Measurements from ENCODE around the gene CCDC40. TPM values are rescaled to one million over a fixed set of nuclear protein-coding genes. Genes with fewer than 3 reads are reported as not detected.

The CCDC40 gene
- total and polyA plus RNA-seq, 2 of the 13 experiments (the other 11 are each of a cell fraction or from before 2014, with no cell fraction given): 4.1 to 5.5 TPM

DNA sequence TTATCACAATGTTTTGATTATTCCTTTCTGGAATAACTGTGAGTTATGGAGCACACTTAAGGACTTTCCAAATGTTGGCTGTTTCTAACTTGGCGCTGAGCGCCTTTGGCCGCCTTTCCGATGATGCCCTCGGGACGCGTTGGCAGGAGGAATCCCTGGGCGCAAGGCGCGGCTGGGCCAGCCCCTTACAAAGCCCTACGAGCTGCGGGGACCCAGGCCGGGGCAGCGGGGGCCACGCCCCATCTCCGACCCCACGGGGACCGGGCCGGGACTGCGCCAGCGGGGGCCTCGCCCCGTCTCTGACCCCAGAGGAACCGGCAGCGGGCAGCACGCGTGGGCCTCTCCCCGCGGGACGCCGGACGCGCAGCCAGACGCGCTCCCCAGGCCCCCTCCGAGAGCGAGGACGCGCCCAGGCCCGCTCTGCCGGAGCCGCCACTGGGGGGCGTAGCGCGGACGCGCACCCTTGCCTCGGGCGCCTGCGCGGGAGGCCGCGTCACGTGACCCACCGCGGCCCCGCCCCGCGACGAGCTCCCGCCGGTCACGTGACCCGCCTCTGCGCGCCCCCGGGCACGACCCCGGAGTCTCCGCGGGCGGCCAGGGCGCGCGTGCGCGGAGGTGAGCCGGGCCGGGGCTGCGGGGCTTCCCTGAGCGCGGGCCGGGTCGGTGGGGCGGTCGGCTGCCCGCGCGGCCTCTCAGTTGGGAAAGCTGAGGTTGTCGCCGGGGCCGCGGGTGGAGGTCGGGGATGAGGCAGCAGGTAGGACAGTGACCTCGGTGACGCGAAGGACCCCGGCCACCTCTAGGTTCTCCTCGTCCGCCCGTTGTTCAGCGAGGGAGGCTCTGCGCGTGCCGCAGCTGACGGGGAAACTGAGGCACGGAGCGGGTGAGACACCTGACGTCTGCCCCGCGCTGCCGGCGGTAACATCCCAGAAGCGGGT, 64.8 kb downstream of the CCDC40 start, which contains the start of gene GAA (continued):
- TF ChIP-seq JUND (CRISPR knock-in tag; IDR thresholded peaks at IDR 0.05) (0 out of 2 replicates have a peak, but pooled peaks have one; percentile 27), TSC22D2 (CRISPR knock-in tag; IDR thresholded peaks at IDR 0.05; ENCODE audit: borderline replicate concordance) (0 out of 2 replicates have a peak, but pooled peaks have one; percentile 66), GFI1 (CRISPR knock-in tag; IDR thresholded peaks at IDR 0.05; ENCODE audit: borderline replicate concordance) (peak; percentile 37; the same call in 1 of the 2 replicates), ZFAT (CRISPR knock-in tag; conservative IDR thresholded peaks at IDR 0.05) (no peak), ETV5 (CRISPR knock-in tag; IDR thresholded peaks at IDR 0.05; ENCODE audit: borderline replicate concordance) (no peak), CREBL2 (CRISPR knock-in tag; IDR thresholded peaks at IDR 0.05; ENCODE audit: borderline replicate concordance) (0 out of 2 replicates have a peak, but pooled peaks have one; percentile 16), SRSF4 (IDR thresholded peaks at IDR 0.05; ENCODE audit: low read depth, low read length, poor library complexity, severe bottlenecking) (no peak), RFX5 (IDR thresholded peaks at IDR 0.05; ENCODE audit: low read depth, low read length) (peak; percentile 33; the same call in 1 of the 2 replicates), CHCHD3 (CRISPR knock-in tag; IDR thresholded peaks at IDR 0.05) (no peak; the same call in 1 of the 2 replicates), SMAD1 (CRISPR knock-in tag; IDR thresholded peaks at IDR 0.05; ENCODE audit: borderline replicate concordance, low read depth) (0 out of 2 replicates have a peak, but pooled peaks have one; percentile 26), ZFP36L1 (CRISPR knock-in tag; IDR thresholded peaks at IDR 0.05) (no peak), SIN3B (IDR thresholded peaks at IDR 0.05; ENCODE audit: low read length) (peak; percentile 31; the same call in 1 of the 2 replicates), MIER2 (CRISPR knock-in tag; IDR thresholded peaks at IDR 0.05) (no peak), CEBPB (IDR thresholded peaks at IDR 0.05; ENCODE audit: borderline replicate concordance, low read depth, low read length) (no peak), ZNF235 (CRISPR knock-in tag; IDR thresholded peaks at IDR 0.05; ENCODE audit: borderline replicate concordance) (no peak), ATAD3A (CRISPR knock-in tag; IDR thresholded peaks at IDR 0.05) (no peak), ASH2L (IDR thresholded peaks at IDR 0.05; ENCODE audit: insufficient read length, low read depth, low read length) (peak; percentile 81), TOE1 (CRISPR knock-in tag; IDR thresholded peaks at IDR 0.05) (peak; percentile 33; the same call in 1 of the 2 replicates)
- TF ChIP-seq, protein P1, sequence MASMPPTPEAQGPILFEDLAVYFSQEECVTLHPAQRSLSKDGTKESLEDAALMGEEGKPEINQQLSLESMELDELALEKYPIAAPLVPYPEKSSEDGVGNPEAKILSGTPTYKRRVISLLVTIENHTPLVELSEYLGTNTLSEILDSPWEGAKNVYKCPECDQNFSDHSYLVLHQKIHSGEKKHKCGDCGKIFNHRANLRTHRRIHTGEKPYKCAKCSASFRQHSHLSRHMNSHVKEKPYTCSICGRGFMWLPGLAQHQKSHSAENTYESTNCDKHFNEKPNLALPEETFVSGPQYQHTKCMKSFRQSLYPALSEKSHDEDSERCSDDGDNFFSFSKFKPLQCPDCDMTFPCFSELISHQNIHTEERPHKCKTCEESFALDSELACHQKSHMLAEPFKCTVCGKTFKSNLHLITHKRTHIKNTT (CRISPR knock-in tag; IDR thresholded peaks at IDR 0.05): no peak
- TF ChIP-seq, protein P2, sequence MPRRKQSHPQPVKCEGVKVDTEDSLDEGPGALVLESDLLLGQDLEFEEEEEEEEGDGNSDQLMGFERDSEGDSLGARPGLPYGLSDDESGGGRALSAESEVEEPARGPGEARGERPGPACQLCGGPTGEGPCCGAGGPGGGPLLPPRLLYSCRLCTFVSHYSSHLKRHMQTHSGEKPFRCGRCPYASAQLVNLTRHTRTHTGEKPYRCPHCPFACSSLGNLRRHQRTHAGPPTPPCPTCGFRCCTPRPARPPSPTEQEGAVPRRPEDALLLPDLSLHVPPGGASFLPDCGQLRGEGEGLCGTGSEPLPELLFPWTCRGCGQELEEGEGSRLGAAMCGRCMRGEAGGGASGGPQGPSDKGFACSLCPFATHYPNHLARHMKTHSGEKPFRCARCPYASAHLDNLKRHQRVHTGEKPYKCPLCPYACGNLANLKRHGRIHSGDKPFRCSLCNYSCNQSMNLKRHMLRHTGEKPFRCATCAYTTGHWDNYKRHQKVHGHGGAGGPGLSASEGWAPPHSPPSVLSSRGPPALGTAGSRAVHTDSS (CRISPR knock-in tag; conservative IDR thresholded peaks at IDR 0.05): no peak; the same call in 1 of the 2 replicates
- TF ChIP-seq, protein P3, sequence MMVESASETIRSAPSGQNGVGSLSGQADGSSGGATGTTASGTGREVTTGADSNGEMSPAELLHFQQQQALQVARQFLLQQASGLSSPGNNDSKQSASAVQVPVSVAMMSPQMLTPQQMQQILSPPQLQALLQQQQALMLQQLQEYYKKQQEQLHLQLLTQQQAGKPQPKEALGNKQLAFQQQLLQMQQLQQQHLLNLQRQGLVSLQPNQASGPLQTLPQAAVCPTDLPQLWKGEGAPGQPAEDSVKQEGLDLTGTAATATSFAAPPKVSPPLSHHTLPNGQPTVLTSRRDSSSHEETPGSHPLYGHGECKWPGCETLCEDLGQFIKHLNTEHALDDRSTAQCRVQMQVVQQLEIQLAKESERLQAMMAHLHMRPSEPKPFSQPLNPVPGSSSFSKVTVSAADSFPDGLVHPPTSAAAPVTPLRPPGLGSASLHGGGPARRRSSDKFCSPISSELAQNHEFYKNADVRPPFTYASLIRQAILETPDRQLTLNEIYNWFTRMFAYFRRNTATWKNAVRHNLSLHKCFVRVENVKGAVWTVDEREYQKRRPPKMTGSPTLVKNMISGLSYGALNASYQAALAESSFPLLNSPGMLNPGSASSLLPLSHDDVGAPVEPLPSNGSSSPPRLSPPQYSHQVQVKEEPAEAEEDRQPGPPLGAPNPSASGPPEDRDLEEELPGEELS (CRISPR knock-in tag; IDR thresholded peaks at IDR 0.05): no peak
